GM21737 (cell line): Measurements from ENCODE around the gene FBN1.

ENCODE experiments used
- ATAC-seq: cut with Tn5 transposase; IDR thresholded peaks from one replicate; pipeline ENCODE4 v1.9.1; 2021; ENCODE audit warnings: mild to moderate bottlenecking, moderate library complexity; ENCODE audit not compliant: unreplicated experiment

Gene FBN1

DNA sequence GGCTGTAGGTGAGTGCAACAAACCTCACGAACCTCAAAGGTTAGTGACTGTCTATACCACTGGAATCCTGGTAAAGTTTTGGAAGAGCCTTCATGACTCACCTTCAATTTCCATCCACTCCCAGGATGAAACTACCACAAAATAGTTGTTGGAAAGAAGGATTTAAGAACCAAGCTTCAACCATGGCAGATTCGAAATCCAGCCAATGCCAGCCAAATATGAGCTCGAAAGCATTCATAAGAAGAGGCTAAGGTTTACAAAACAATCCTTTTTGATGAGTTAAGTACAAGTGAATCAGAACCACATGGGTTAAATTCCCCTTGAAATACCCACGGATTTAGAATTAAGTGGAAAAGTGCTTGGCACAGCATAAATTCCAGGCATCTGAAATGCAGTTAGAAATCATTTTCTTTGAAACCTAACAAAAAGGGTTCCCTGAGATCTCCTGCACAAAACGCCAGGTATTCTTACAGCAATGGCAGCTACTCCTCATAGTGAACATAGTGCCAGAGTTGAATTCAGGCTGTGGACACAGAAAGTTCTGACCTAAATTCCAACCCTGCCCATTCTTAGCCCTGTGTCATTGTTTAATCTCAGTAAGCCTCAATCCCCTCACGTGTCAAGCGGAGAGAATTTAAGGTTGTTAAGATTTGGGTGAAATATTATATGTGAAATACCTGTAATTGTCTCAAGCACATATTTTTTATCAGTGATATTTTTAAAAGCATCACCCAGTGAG, 89.2 kb downstream of the FBN1 start:
- no peak for ATAC-seq

DNA sequence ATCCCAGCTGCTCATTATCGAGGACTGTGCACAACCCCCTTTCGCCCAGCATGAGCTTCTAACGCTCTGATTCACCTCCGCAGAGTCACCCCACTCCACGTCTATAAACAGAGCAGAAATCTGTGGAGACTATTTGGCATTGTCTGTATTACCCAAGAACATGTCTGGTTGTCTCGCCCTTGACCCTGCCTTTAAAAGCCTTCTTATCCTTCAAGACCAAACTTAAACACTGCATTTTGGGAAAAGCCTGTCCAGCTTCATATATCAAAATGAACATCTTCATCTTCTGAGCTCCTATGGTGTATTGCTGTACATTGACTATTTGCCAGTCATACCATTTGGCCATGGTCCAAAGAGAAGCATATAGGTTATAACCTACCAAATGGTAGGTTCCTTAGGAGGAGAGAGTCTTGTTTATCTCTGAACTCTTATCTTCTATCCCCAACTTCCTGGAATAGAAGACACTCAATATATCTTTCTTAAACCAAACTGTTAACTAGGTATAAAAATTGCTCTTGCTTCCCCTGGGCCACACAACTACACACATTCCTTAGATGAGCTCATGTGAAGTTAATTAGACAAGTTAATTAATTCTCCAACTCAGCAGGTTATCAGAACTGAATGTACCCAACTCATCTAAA, 90.1 kb downstream of the FBN1 start:
- no peak for ATAC-seq

DNA sequence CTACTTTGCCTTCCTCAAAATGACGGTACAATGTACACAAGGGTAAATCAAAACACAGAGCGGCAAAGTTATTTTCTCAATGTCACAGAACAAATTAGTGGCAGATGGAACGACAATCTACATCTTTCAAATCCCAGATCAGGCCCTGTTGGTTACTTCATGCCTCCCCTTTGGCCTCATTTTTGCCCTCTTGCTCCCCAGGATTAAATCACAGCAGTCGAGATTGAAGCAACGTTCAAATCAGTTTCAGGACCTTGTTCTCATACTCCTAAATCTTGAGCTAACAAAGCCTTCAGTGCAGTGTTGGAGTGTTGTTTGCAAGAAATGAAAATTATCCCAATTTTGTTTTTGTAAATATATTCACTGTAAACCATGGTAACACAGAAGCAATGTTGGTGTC, 91.4 kb downstream of the FBN1 start:
- ATAC-seq: no peak

DNA sequence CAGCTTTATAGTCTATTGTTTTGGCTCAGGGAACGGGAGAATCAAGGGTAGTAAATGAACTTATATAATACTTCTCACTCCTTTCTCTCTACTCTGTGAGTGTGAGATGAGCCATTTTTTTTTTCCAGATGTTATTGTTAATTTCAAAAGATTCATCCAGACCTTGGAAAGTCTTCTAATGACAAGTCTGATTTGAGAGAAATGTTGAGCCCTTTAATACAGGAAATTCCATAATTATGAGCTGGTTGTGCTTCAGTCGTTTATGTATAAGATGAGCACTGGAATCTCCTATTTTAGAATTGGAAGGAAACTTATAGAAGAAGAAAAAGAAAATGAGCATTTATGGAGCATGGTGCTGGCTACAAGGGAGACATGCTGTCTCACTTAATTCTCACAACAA, 92.0 kb downstream of the FBN1 start:
- ATAC-seq: no peak

DNA sequence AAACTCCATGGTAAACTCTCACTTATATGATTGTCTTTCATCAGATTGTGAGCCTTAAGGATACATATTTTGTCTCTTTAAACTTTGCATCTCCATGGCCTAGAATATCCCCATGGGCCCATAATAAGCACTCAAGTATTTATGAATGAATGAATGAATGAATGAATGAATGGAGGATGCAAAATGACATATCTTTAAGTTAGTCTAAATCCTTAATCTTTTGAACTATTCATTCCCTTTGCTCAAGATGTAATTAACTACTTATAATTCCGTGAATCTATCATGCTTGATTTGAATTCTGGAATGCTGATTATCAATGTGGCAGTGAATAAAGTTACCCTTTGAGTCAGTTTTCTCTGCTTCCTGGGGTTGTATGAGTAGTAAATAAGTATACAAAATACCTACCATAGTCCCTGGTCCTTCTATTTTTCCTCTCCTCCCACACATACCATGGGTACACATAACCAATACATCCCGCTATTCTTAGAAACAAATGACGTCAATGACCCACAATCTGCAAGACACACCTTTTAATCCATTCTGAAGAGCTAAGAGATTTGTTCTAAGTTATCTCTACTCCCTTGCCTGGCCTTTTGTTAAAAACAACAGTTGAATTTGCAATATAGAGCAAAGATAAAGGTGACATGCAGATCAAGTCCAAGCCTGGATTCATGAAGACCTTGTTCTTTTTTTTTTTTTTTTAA, 94.5 kb downstream of the FBN1 start:
- no peak for ATAC-seq

DNA sequence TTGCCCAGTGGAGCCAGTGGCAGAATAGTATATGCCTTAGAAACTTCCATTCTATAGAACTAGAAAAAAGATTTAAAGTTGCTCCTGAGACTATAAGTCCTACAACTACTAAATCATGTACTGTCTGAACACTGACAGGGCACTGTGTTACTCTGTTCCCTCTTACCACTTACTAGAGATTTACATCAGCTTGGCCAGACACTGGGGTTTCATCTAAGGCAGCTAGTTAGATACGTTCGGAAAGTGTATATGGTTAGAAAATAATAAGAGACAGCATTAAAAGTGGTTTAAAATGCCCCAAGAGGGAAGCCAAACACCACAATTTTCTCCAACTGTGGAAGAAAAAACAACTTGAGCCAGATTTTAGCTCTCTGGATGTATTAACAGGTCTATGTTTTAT, 97.1 kb downstream of the FBN1 start:
- no peak for ATAC-seq

DNA sequence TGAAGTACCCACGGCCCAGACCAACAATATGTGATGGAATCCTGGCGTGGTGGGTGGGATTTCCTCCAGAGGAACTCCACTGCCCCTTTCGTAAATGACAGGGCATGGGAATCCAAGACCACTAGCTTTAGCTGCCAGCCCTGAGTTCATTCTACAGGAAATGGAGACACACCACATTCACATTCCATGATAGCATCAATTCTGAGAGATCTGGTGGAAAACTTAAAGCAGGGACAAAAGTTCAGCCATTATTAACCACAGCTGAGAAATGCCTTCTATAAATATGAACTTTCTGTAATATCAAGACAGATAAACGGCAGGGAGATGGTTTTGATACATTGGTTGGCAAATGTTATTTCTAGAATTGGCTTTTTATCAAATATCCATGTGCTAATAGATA, 98.2 kb downstream of the FBN1 start:
- no peak for ATAC-seq

DNA sequence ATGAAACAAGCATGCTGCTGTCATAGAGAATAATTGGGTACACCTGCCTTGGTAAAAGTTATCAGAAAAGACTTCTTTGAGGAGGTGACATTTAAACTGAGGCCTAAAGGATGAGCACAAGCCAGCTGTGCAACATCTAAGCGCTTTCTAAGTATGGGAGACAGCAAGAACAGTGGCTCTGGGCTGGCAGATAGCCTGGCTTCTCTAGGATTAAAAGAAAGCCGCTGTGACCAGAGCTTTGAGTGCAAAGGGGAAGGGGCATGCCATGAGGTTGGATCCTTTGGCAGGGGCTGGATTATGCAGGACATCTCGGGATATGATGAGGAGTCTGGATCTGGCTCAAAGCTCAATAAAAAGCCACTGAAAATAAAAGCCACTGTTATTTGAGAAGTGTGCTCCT, 99.2 kb downstream of the FBN1 start:
- no peak for ATAC-seq

DNA sequence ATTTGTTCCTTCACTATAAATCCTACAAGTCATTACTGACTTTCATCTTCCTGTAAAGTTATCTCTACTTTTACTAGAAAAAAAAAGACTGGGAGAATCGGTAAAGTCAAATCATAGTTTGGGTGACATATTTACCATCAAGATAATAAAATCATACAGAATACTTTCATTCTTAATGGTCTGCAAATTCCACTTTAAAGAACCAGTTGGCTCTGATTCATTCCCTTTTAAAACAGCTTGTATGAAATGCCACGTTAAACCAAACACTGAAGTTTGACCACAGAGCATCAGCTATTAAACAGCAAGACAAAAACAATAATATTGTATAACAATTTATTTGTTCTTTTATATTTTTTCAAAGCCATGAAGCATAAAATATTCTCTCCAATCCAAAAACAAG, 100.7 kb downstream of the FBN1 start:
- ATAC-seq: no peak

DNA sequence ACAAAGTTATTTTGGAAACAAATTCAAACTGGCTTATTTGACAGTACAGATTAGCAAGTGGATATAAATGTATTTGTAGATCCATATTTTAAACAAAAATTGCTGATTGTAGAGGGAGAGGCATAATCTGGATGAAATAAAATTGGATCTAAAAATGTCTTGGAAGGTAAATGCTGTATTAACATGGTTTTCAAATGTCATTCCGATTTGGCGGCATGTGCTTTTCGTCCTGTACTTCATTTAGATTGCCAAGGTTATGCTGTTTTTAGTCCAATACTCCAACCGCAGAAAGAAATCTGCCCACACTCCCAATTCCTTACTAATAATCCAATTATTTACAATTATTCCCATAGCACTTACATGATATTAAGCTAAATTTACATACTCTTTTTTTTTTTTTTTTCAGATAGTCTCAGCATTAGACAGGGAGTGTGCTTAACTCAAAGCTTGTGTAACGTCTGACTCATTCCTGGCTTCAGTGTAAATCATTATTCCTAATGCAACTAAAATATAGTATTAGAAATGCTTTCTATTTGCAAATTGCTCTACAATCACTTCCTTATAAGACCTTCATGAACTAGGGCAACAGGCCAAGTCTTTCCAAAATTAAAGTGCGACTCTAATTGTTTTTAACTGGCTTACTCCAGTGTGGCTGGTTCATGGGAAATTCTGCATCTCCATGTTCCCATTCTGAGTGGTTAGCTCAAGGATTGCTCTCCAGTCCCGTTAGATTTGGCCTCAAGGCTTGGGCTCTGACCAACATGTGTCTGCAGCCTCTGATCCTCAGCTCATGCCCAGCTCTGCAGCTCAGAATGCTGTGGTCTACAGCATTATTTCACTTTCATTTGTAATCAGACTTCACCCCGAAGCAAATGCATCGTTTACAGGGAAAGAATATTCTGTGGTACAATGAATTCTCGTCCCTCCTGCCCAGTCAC, 103.9 kb downstream of the FBN1 start:
- ATAC-seq: no peak

DNA sequence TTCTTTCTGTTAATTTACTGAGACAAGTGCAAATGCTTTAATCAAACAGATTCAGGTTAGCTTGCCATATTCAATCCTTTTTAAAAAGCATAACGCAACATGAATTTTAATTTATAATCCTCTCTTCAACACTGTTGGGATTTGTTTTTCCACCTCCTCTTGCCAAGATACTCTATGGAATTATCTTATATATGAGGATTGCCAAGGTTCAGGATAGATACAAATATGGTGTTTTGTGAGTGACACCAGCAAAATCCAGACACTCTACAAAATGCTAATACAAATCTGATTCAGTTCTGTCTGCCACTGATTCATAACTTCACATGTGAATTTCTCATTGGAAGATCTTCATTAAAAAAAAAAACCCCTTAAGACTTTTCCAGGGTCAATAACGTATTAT, 104.8 kb downstream of the FBN1 start:
- ATAC-seq: no peak

DNA sequence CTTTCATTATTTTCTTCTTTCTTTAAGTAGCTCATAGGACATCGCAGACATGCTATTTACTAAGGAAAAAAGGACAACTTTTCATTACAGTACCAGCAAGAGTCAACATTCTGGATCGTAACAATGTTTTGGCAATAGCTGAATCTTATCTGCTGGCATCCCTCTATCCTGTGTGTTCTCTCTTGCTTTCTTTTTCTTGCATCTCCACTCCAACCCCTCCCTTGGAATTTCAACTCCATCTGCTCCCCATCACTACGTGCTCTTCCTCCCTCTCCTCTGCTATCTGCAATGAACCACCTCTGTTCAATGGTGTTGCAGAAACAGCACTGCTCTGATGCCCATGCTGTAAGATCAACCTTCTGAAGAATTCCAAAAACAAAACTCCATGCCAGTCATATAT, 106.6 kb downstream of the FBN1 start:
- ATAC-seq: no peak

DNA sequence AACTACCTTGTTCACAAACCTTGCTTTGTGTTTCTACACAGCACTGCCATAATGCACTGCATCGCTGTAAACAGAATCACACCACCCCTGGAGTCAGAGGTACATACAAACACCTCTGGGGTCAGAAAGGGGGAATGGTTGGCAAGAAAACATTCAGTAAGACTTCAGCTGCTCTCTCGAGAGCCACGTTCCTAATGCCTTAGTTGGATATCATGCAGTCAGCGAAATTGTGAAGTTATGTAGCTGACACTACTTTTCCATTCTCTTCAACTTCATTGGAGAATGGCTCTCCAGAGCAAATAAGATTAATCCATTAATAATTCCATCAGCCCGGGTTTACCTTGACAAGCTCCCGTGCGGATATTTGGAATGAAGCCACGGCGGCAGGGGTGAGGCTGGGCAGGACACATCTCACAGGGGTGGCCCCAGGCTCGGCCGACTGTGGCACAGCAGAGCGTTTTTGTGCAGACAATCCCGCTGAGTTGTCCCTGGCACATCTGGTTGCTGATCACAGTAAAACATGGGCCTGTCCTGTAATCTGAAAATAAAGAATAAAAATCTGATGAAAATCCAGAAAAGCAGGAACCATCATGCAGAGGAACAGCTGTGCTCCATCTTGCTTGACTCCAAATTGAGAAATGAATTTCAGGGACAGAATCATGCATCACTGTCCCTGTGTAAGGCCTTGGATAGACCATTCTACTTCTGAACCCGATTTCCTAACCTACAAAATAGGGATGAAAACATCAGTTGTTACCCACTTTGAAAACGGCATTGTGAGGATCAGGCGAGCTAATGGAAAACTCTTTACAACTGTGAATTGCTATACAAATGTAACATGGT, 108.0 kb downstream of the FBN1 start:
- ATAC-seq: no peak

DNA sequence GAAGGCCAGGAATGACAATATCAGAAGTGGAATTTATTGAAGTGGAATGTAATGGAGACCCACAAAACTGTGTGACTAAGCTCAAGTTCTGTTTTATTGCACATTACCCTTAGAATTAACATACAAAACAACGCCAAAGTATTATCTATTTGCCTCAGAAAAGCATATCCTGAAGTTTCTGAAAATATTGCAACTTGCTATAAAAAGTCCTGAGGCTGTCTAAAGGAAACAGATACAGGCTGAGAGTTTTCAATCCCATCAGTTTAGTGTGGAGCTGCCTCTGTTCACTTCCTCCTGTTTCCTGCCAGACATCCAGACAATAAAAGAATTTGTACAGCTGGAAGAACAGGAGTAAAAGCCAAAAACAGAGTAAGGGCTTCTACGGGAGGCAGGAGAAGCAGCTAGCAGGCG, 108.8 kb downstream of the FBN1 start:
- ATAC-seq: no peak

DNA sequence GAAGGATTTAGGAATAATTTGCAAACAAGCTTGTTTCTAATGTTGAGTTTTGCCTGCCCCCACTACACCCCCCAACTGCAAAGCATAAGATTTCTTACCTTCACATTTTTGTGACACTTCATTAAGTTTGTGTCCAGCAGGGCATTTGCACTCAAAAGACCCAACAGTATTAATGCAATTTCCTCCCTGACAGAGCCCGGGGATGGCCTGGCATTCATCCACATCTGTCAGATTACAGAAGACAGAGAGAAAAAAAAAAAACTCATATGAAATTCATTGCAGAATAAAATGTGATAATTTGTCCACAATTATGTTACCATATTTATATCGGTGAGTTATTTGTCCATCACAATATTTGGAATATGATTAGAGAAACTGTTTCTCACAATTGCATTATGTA, 111.5 kb downstream of the FBN1 start:
- ATAC-seq: no peak

DNA sequence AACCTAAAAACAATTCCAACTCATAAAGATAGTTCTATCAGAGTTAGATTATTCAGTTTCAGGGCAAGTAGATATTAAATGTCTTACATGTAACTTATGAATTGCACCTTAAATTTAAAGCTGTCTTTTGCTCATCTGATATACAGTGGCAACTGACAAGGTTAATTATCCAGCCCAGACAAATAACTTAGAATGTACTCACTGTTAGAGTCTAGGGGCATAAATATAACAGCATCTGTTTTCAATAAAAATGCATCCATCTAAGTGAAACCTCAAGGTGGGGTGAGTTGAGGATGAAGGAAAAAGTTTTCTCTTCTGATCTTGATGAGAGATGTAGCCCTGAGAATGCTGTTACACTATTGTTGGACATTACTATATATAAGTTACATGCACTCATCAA, 112.6 kb downstream of the FBN1 start:
- ATAC-seq: no peak

DNA sequence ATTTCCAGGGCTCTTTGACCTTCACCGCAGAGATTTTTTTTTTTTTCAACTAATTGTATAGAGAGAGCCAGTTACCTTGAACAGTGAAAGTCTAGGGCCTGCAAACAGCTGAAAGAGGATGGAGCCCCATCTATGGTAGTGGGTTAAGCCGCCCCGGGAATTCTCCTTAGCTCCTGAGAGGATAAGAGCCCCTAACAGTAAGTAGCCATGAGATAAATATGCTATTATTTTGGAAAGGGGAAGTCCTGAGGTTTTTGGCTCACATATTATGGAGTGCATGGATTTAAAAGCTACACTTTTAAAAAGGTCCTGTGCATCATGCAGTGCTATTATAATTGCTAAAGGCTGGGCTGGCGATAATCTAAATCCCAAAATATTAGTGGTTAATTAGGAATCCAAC, 115.0 kb downstream of the FBN1 start:
- no peak for ATAC-seq

DNA sequence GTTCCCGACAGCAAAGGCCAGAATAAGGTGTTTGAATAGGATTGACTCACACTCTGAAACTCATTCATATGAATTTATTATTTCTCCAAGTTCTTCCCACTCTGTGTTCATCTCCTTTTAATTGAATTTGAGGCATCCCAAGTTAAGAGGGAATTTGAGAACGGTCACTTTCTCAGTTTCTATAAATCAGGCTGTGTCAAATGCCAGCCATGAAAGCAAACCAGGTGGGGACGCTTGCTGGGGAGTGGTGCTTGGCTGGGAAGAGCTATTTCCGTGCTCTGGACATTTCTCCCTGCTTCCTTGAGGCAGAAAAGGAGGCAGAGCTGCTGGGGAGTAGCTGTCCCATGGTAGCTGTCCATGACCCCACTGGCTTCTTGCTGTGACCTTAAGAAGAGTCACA, 116.6 kb downstream of the FBN1 start:
- ATAC-seq: no peak

DNA sequence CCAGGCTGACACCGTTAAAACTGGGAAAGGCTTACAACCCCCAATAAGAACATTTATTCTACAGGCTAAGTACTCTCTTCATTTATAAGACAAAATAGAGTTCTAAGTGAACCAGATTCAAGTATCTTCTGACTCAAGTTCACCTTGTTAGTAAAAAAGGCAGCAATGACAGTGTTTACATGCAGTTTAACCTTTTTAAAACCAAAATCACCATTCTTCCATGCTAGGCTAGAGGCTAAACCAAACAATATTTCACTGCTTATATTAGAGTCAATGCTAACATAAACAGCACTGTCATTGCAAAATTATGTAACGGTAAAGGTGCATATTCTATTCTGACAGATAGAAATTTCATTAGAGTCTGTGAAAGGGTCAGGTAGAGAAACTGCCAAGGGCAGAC, 118.0 kb downstream of the FBN1 start:
- ATAC-seq: no peak

DNA sequence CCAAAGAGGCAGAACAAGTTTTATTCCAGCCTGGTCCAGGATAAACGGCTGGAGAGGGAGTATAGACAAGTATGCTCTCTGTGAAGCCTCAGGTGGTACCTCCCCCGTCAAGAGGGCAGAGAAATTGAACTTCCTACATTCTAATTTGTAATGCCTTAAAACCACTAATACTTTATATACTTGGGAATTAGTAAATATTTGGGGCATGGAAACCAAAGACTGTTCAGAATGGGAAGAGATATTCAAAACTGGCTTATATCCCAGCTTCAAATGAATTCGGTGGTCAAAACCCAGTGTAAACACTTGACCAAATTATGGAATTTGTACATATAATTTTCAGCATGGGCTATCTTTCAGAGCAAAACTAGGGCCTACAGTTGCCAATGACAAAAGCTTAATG, 122.6 kb downstream of the FBN1 start:
- ATAC-seq: no peak
